Skeletal muscle satellite cell (primary cell): ENCODE data around the gene RNF17.

Experiments used
- H3K27me3 ChIP-seq: 2 replicates; pipeline ENCODE4 v1.7.0; 2013; ENCODE audit warnings: low read length; ENCODE audit not compliant: control insufficient read depth, insufficient read depth
- H3K36me3 ChIP-seq: 2 replicates; pipeline ENCODE4 v1.7.0; 2013; ENCODE audit warnings: mild to moderate bottlenecking, control low read depth, low read length; ENCODE audit not compliant: insufficient read depth
- H3K4me1 ChIP-seq: 2 replicates; pipeline ENCODE4 v1.7.0; 2013; ENCODE audit warnings: low read length; ENCODE audit not compliant: control insufficient read depth, insufficient read depth
- H3K4me2 ChIP-seq: 2 replicates; pipeline ENCODE4 v1.7.0; 2013; ENCODE audit warnings: mild to moderate bottlenecking, low read length
- H3K4me3 ChIP-seq: 2 replicates; pipeline ENCODE4 v1.7.0; 2013; ENCODE audit warnings: low read length
- H3K9ac ChIP-seq: 2 replicates; pipeline ENCODE4 v1.7.0; 2013; ENCODE audit warnings: mild to moderate bottlenecking, low read depth, low read length, moderate library complexity
- H3K9me3 ChIP-seq: replicated peaks from 2 replicates; pipeline ENCODE4 v1.7.0; 2013; ENCODE audit warnings: mild to moderate bottlenecking, control low read depth, low read length

Gene RNF17

GRCh38 chr13:24887759-24888158 lies 123.8 kb downstream of the RNF17 start:
- Histone ChIP-seq H3K9ac (no peak overlapping the region), H3K36me3 (peaks cover 13% of the 10 kb centered on the region), H3K9me3 (no peaks in the 10 kb centered on the region), H3K27me3 (no peaks in the 10 kb centered on the region), H3K4me3 (no peak overlapping the region), H3K4me1 (no peaks in the 10 kb centered on the region), H3K4me2 (no peak overlapping the region)

GRCh38 chr13:24888291-24888931 lies 124.4 kb downstream of the RNF17 start:
- Histone ChIP-seq H3K4me3 (no peak overlapping the region), H3K27me3 (no peaks in the 10 kb centered on the region), H3K4me1 (no peaks in the 10 kb centered on the region), H3K9me3 (no peaks in the 10 kb centered on the region), H3K4me2 (no peak overlapping the region), H3K9ac (no peak overlapping the region), H3K36me3 (peaks cover 11% of the 10 kb centered on the region)

GRCh38 chr13:24890256-24890655 lies 126.3 kb downstream of the RNF17 start:
- no peak overlapping the region for H3K4me2 ChIP-seq
- H3K36me3 ChIP-seq = peaks cover 7% of the 10 kb centered on the region

GRCh38 chr13:24891476-24892108 lies 127.6 kb downstream of the RNF17 start:
- H3K36me3 ChIP-seq = peaks cover 11% of the 10 kb centered on the region

More at GRCh38 chr13:24890256-24890655, 126.3 kb downstream of the RNF17 start:
- Histone ChIP-seq H3K27me3 (no peaks in the 10 kb centered on the region), H3K9me3 (no peaks in the 10 kb centered on the region), H3K4me3 (no peak overlapping the region), H3K4me1 (no peaks in the 10 kb centered on the region), H3K9ac (no peak overlapping the region)

GRCh38 chr13:24892829-24893228 lies 128.9 kb downstream of the RNF17 start:
- Histone ChIP-seq H3K27me3 (no peaks in the 10 kb centered on the region), H3K4me1 (no peaks in the 10 kb centered on the region), H3K9me3 (no peaks in the 10 kb centered on the region), H3K4me3 (no peak overlapping the region), H3K9ac (no peak overlapping the region), H3K36me3 (peaks cover 11% of the 10 kb centered on the region), H3K4me2 (no peak overlapping the region)

More at GRCh38 chr13:24891476-24892108, 127.6 kb downstream of the RNF17 start:
- H3K4me3 ChIP-seq = no peak overlapping the region
- no peak overlapping the region for H3K4me2 ChIP-seq
- no peak overlapping the region for H3K9ac ChIP-seq
- no peaks in the 10 kb centered on the region for H3K4me1 ChIP-seq
- no peaks in the 10 kb centered on the region for H3K9me3 ChIP-seq
- no peaks in the 10 kb centered on the region for H3K27me3 ChIP-seq

- no peaks in the 10 kb centered on the region for H3K4me1 ChIP-seq
- H3K36me3 ChIP-seq = peaks cover 11% of the 10 kb centered on the region
- no peaks in the 10 kb centered on the region for H3K9me3 ChIP-seq
- H3K9ac ChIP-seq = no peak overlapping the region
- no peak overlapping the region for H3K4me3 ChIP-seq
- H3K27me3 ChIP-seq = no peaks in the 10 kb centered on the region
- no peak overlapping the region for H3K4me2 ChIP-seq
These were observed 129.9 kb downstream of the RNF17 start for GRCh38 chr13:24893863-24894262.

GRCh38 chr13:24894277-24894971 lies 130.5 kb downstream of the RNF17 start:
- H3K36me3 ChIP-seq = peaks cover 11% of the 10 kb centered on the region
- H3K9ac ChIP-seq = no peak overlapping the region

GRCh38 chr13:24894972-24895300 lies 131.0 kb downstream of the RNF17 start:
- Histone ChIP-seq H3K9me3 (no peaks in the 10 kb centered on the region), H3K36me3 (peaks cover 11% of the 10 kb centered on the region), H3K4me2 (no peak overlapping the region), H3K4me3 (no peak overlapping the region), H3K27me3 (no peaks in the 10 kb centered on the region), H3K9ac (no peak overlapping the region), H3K4me1 (no peaks in the 10 kb centered on the region)

More at GRCh38 chr13:24894277-24894971, 130.5 kb downstream of the RNF17 start:
- Histone ChIP-seq H3K27me3 (no peaks in the 10 kb centered on the region), H3K9me3 (no peaks in the 10 kb centered on the region), H3K4me3 (no peak overlapping the region), H3K4me1 (no peaks in the 10 kb centered on the region), H3K4me2 (no peak overlapping the region)

GRCh38 chr13:24896061-24896460 lies 132.1 kb downstream of the RNF17 start:
- Histone ChIP-seq H3K9ac (no peak overlapping the region), H3K4me3 (no peak overlapping the region), H3K9me3 (no peaks in the 10 kb centered on the region), H3K36me3 (peaks cover 8% of the 10 kb centered on the region), H3K27me3 (no peaks in the 10 kb centered on the region), H3K4me1 (no peaks in the 10 kb centered on the region), H3K4me2 (no peak overlapping the region)

GRCh38 chr13:24897293-24897692 lies 133.3 kb downstream of the RNF17 start:
- no peak overlapping the region for H3K4me3 ChIP-seq
- no peak overlapping the region for H3K9ac ChIP-seq
- no peaks in the 10 kb centered on the region for H3K9me3 ChIP-seq
- no peak overlapping the region for H3K4me2 ChIP-seq
- H3K36me3 ChIP-seq = peaks cover 7% of the 10 kb centered on the region
- H3K4me1 ChIP-seq = no peaks in the 10 kb centered on the region
- H3K27me3 ChIP-seq = no peaks in the 10 kb centered on the region

GRCh38 chr13:24899601-24900000 lies 135.6 kb downstream of the RNF17 start:
- H3K4me1 ChIP-seq = no peaks in the 10 kb centered on the region
- H3K27me3 ChIP-seq = no peaks in the 10 kb centered on the region
- no peaks in the 10 kb centered on the region for H3K9me3 ChIP-seq
- H3K4me3 ChIP-seq = no peak overlapping the region
- H3K4me2 ChIP-seq = no peak overlapping the region
- H3K36me3 ChIP-seq = peaks cover 4% of the 10 kb centered on the region
- H3K9ac ChIP-seq = no peak overlapping the region
